Urinary bladder (tissue), 4 donors: Measurements from ENCODE around the gene SCFD2. TPM values are rescaled to one million over a fixed set of nuclear protein-coding genes. Genes with fewer than 3 reads are reported as not detected.

Experiments used
- DNase-seq: peaks from one replicate; pipeline ENCODE4 v3.0.0-alpha.2; 2015; ENCODE audit errors: extremely low spot score
- H3K27ac ChIP-seq: one replicate; pipeline ENCODE4 v1.5.1; 2013; ENCODE audit warnings: low read depth, mild to moderate bottlenecking, moderate library complexity
- H3K36me3 ChIP-seq: one replicate; pipeline ENCODE4 v1.6.1; 2013; ENCODE audit warnings: mild to moderate bottlenecking, moderate library complexity; ENCODE audit not compliant: insufficient read depth
- H3K4me1 ChIP-seq: one replicate; pipeline ENCODE4 v1.6.1; 2013; ENCODE audit warnings: mild to moderate bottlenecking, moderate library complexity; ENCODE audit not compliant: insufficient read depth
- H3K4me3 ChIP-seq: one replicate; pipeline ENCODE4 v1.5.1; 2013; ENCODE audit warnings: low read depth, low read length
- WGBS: extraction: QIAGEN DNeasy Blood & Tissue Kit; methylation state at CpG from one replicate; pipeline ENCODE4 v1.1.7; 2013; 5-methylcytosine and 5-hydroxymethylcytosine counted together
- polyA plus RNA-seq: library from polyadenylated mRNA; stranded (reverse); fragments of 200-250 nt; gene quantifications from one replicate; pipeline ENCODE4 v1.2.3, GENCODE V29; 2013
- total RNA-seq: library from RNA; depleted of rRNA; stranded (reverse); fragments of >200 nt; gene quantifications from one replicate; pipeline ENCODE4 v1.2.3, GENCODE V29; 2014
- donor health status: healthy with polysubstance abuse.
- donor health status: healthy.

The SCFD2 gene
- total and polyA plus RNA-seq, 2 donors = 8.1 to 23.8 TPM

- Histone ChIP-seq H3K4me1 (no peaks in the 10 kb centered on the region), H3K27ac (no peak overlapping the region), H3K4me3 (no peak overlapping the region), H3K36me3 (no peaks in the 10 kb centered on the region)
- no peak for DNase-seq
- 97% methylated on average over 1 of the region's 1 CpG for WGBS
Measured at GRCh38 chr4:52942936-52943335, 422.9 kb downstream of the SCFD2 start.

GRCh38 chr4:52941450-52941849 lies 424.4 kb downstream of the SCFD2 start:
- DNase-seq = no peak
- no peaks in the 10 kb centered on the region for H3K4me1 ChIP-seq
- H3K36me3 ChIP-seq = no peaks in the 10 kb centered on the region
- 86% methylated on average over 3 of the region's 3 CpGs for WGBS
- no peak overlapping the region for H3K27ac ChIP-seq
- H3K4me3 ChIP-seq = no peak overlapping the region

DNA sequence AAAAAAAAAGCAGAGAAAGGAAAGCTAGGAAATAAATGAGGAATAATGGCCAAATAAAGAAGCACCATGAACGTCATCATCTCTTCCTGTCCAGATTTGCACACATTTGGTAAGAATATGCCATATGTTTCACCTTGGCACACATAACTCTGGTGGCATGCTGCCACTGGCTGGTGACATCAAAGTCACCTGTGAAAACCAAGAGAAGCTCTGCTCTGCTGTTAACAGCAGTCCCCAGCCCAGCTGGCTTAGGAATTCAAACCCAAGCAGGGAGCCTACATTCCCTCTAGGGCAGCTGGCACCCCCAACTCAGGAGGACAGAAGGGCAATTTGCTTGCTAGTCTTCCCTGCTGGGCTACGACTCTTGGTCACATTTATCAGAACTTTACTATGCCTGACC lies 426.1 kb downstream of the SCFD2 start:
- Histone ChIP-seq H3K4me3 (no peak overlapping the region), H3K27ac (no peak overlapping the region), H3K36me3 (no peaks in the 10 kb centered on the region), H3K4me1 (no peaks in the 10 kb centered on the region)
- no peak for DNase-seq
- WGBS = 80% methylated on average over 2 of the region's 2 CpGs

- DNase-seq = no peak
- Histone ChIP-seq H3K4me3 (no peak overlapping the region), H3K36me3 (no peaks in the 10 kb centered on the region), H3K4me1 (no peaks in the 10 kb centered on the region), H3K27ac (no peak overlapping the region)
- 96% methylated on average over 1 of the region's 1 CpG for WGBS
Measured at GRCh38 chr4:52939325-52939724, 426.5 kb downstream of the SCFD2 start.

GRCh38 chr4:52937829-52938228 lies 428.0 kb downstream of the SCFD2 start:
- Histone ChIP-seq H3K4me3 (no peak overlapping the region), H3K27ac (no peak overlapping the region), H3K36me3 (no peaks in the 10 kb centered on the region), H3K4me1 (no peaks in the 10 kb centered on the region)
- DNase-seq = no peak
- WGBS = 92% methylated on average over 1 of the region's 1 CpG

GRCh38 chr4:52936729-52937128 lies 429.1 kb downstream of the SCFD2 start:
- Histone ChIP-seq H3K4me1 (no peaks in the 10 kb centered on the region), H3K36me3 (no peaks in the 10 kb centered on the region), H3K4me3 (no peak overlapping the region), H3K27ac (no peak overlapping the region)
- WGBS = 96% methylated on average over 2 of the region's 2 CpGs
- no peak for DNase-seq

DNA sequence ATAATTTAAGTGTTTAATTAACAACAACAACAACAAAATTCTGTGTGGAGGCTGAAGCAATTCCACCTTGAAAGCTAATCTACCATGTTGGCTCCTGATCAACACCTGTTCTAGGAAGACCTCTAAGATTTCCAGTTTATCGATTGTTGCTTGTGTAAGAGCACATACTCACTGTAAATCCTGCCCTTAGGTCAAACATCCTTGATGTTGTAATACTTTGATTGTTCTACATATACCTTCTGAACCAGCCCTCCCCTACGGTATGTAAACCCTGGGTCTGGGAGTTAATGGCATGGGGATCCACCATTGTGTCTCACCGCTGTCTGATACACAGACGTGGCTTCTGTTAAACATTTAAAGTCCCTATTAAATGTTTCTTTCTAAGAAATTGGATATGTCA lies 430.5 kb downstream of the SCFD2 start:
- 98% methylated on average over 4 of the region's 4 CpGs for WGBS
- no peak for DNase-seq
- Histone ChIP-seq H3K27ac (no peak overlapping the region), H3K4me1 (no peaks in the 10 kb centered on the region), H3K4me3 (no peak overlapping the region), H3K36me3 (no peaks in the 10 kb centered on the region)

GRCh38 chr4:52933738-52934137 lies 432.1 kb downstream of the SCFD2 start:
- 91% methylated on average over 2 of the region's 2 CpGs for WGBS
- Histone ChIP-seq H3K27ac (no peak overlapping the region), H3K36me3 (no peaks in the 10 kb centered on the region)

GRCh38 chr4:52932591-52933470 lies 433.0 kb downstream of the SCFD2 start:
- 78% methylated on average over 5 of the region's 5 CpGs for WGBS
- no peak overlapping the region for H3K27ac ChIP-seq
- no peak for DNase-seq
- no peak overlapping the region for H3K4me3 ChIP-seq
- no peaks in the 10 kb centered on the region for H3K4me1 ChIP-seq
- H3K36me3 ChIP-seq = no peaks in the 10 kb centered on the region

More at GRCh38 chr4:52933738-52934137, 432.1 kb downstream of the SCFD2 start:
- H3K4me1 ChIP-seq = no peaks in the 10 kb centered on the region
- no peak overlapping the region for H3K4me3 ChIP-seq
- DNase-seq = no peak

GRCh38 chr4:52931243-52931642 lies 434.6 kb downstream of the SCFD2 start:
- no peak overlapping the region for H3K4me3 ChIP-seq
- no peaks in the 10 kb centered on the region for H3K4me1 ChIP-seq
- H3K36me3 ChIP-seq = no peaks in the 10 kb centered on the region
- 83% methylated on average over 4 of the region's 4 CpGs for WGBS
- H3K27ac ChIP-seq = no peak overlapping the region
- DNase-seq = no peak

GRCh38 chr4:52926196-52926974 lies 439.5 kb downstream of the SCFD2 start:
- WGBS = 92% methylated on average over 9 of the region's 9 CpGs
- DNase-seq = no peak
- no peak overlapping the region for H3K4me3 ChIP-seq
- H3K36me3 ChIP-seq = no peaks in the 10 kb centered on the region
- no peak overlapping the region for H3K27ac ChIP-seq
- H3K4me1 ChIP-seq = no peaks in the 10 kb centered on the region

GRCh38 chr4:52925531-52925968 lies 440.3 kb downstream of the SCFD2 start:
- Histone ChIP-seq H3K4me3 (no peak overlapping the region), H3K27ac (no peak overlapping the region), H3K36me3 (no peaks in the 10 kb centered on the region), H3K4me1 (no peaks in the 10 kb centered on the region)
- DNase-seq = no peak
- WGBS = 73% methylated on average over 3 of the region's 3 CpGs

GRCh38 chr4:52919461-52919860 lies 446.4 kb downstream of the SCFD2 start:
- DNase-seq = no peak
- Histone ChIP-seq H3K36me3 (no peaks in the 10 kb centered on the region), H3K4me3 (no peak overlapping the region), H3K4me1 (peaks cover 2% of the 10 kb centered on the region), H3K27ac (no peak overlapping the region)
- WGBS = 85% methylated on average over 2 of the region's 2 CpGs

- no peak for DNase-seq
- peaks cover 5% of the 10 kb centered on the region for H3K4me1 ChIP-seq
- H3K4me3 ChIP-seq = no peak overlapping the region
- no peak overlapping the region for H3K27ac ChIP-seq
- no peaks in the 10 kb centered on the region for H3K36me3 ChIP-seq
- 97% methylated on average over 5 of the region's 5 CpGs for WGBS
Measured at GRCh38 chr4:52917817-52918216, 448.0 kb downstream of the SCFD2 start.
